Left lung (tissue), 10 donors: ENCODE results near the gene PIAS2. TPM values are rescaled to one million over a fixed set of nuclear protein-coding genes. Genes with fewer than 3 reads are reported as not detected.

Experiments used
- ATAC-seq: fragments of 200-7000 bp; cut with Tn5 transposase; one replicate; pipeline ENCODE4 v1.9.1; 2020; ENCODE audit warnings: moderate library complexity
- DNase-seq, 4 donors: peaks; one replicate each; pipeline ENCODE4 v3.0.0-alpha.2; 2013 to 2020
- H3K27ac ChIP-seq, 2 donors: fragments of 200-600 bp; sonication (generic) in 1 of 2; one replicate each; pipeline versions ENCODE4 v1.5.0 to v1.8.0; 2020 to 2021
- H3K27me3 ChIP-seq, 2 donors: fragments of 200-600 bp; sonication (generic) in 1 of 2; one replicate each; pipeline versions ENCODE4 v1.5.0 to v1.8.0; 2020 to 2021
- H3K36me3 ChIP-seq, 2 donors: fragments of 200-600 bp; sonication (generic) in 1 of 2; one replicate each; pipeline versions ENCODE4 v1.5.0 to v1.8.0; 2020 to 2021
- H3K4me1 ChIP-seq, 2 donors: fragments of 200-600 bp; one replicate each; pipeline ENCODE4 v1.8.0; 2021
- H3K4me3 ChIP-seq, 2 donors: fragments of 200-600 bp; sonication (generic) in 1 of 2; one replicate each; pipeline versions ENCODE4 v1.5.0 to v1.8.0; 2020 to 2021; ENCODE audit warnings: mild to moderate bottlenecking in 1 of 2
- H3K9me3 ChIP-seq, 2 donors: fragments of 200-600 bp; sonication (generic) in 1 of 2; one replicate each; pipeline versions ENCODE4 v1.5.0 to v1.8.0; 2020 to 2021
- intact Hi-C, 2 donors: fragments of 100-400 bp; cut with DNase I; formaldehyde crosslinking; loops; one replicate each; pipeline versions ENCODE4 v1.11.2 to v1.14.2; 2022
- polyA plus RNA-seq, 6 donors: library from polyadenylated mRNA; unstranded; fragments of 120-200 nt; gene quantifications; one replicate each; pipeline ENCODE4 v1.2.1, GENCODE V29; 2013; ENCODE audit not compliant: insufficient read length in 6 of 6
- total RNA-seq, 2 donors: library from RNA; stranded (reverse); fragmentation: NEBNext Ultra II Directional; extraction: Animal tissue kit (Norgen Biotek cat#: 25700); gene quantifications; one replicate each; pipeline ENCODE4 v1.2.1, GENCODE V29; 2021
- TF ChIP-seq, protein P1 (sequence below), 2 donors: fragments of 200-600 bp; sonication (generic) in 1 of 2; IDR thresholded peaks; one replicate each; pipeline versions ENCODE4 v1.5.0 to v1.8.0; 2021; ENCODE audit warnings: antibody characterized with exemption in 2 of 2
- donor health status: DM: no; HTN: yes; CAD: no.
- donor health status: DM: no; HTN: no; CAD: no.

The PIAS2 gene
- total and polyA plus RNA-seq, 8 donors = 20.0 to 31.3 (median 22.1) TPM

DNA sequence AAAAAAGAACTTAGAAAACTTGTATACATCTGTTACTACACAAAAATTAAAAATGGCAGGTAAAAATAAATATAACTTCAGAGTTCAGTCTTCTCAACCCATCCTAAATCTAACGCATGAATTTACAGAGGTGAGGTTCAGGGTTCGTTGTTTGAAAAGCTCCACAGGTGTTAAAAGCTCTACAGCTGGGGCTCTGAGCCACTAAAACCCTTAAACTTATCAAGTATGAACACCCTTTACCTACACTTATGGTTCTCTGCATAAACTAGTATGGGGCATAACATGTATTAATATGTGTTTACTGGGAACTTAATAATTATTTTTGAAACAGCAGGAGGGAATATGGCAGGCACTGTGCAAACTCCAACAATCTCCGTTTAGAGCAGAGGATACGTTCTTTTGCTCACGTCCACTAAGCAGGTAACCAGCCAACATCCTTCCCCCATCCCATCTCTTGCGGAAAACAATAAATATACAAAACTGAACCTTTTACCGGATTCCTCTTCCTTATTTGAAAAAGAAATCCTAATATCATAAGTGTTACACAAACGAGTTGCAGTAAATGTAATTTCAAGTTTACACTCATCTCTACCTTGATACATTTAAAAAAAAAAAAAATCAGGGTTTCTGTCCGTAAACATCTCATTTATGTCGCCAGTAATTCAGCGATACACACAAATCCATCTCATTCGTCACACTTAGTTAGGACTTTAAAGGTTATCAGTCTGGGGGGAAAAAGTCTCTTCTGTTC lies 1.3 kb downstream of the PIAS2 start:
- peak overlapping the region; percentile 61 to 64 for H3K4me3 ChIP-seq
- ATAC-seq (no peak), DNase-seq (no peak)
- no peaks in the 10 kb centered on the region for H3K36me3 ChIP-seq
- peaks cover 13 to 22% of the 10 kb centered on the region in 2 donors for H3K4me1 ChIP-seq
- no peaks in the 10 kb centered on the region for H3K27me3 ChIP-seq
- TF ChIP-seq, protein P1, sequence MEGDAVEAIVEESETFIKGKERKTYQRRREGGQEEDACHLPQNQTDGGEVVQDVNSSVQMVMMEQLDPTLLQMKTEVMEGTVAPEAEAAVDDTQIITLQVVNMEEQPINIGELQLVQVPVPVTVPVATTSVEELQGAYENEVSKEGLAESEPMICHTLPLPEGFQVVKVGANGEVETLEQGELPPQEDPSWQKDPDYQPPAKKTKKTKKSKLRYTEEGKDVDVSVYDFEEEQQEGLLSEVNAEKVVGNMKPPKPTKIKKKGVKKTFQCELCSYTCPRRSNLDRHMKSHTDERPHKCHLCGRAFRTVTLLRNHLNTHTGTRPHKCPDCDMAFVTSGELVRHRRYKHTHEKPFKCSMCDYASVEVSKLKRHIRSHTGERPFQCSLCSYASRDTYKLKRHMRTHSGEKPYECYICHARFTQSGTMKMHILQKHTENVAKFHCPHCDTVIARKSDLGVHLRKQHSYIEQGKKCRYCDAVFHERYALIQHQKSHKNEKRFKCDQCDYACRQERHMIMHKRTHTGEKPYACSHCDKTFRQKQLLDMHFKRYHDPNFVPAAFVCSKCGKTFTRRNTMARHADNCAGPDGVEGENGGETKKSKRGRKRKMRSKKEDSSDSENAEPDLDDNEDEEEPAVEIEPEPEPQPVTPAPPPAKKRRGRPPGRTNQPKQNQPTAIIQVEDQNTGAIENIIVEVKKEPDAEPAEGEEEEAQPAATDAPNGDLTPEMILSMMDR (IDR thresholded peaks at IDR 0.05) = no peak
- no peak overlapping the region for H3K27ac ChIP-seq
- H3K9me3 ChIP-seq = no peaks in the 10 kb centered on the region
- intact Hi-C loops = no loop called here

DNA sequence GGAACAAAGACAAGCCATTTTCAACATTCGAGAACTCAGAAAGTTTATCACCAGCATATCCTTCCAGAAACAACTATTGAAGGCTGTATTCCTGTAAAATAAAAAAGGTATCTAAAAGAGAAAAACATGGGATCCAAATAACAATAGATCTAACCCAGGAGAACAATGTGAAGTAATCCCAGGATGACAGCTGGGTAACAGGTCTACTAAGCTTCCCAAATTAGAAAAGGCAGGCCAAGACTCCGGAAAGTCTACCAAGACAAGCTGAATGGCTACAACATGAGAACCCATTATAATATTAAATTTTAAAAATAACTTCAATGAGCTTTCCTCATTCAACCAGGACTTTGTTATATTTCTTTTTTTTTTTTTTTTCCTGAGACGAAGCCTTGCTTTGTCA lies 6.5 kb downstream of the PIAS2 start:
- Histone ChIP-seq H3K9me3 (peaks cover 0 to 4% of the 10 kb centered on the region in 2 donors), H3K36me3 (no peaks in the 10 kb centered on the region), H3K27ac (no peak overlapping the region), H3K4me3 (no peak overlapping the region), H3K4me1 (peaks cover 4 to 9% of the 10 kb centered on the region in 2 donors), H3K27me3 (no peaks in the 10 kb centered on the region)
- no peak for DNase-seq
- TF ChIP-seq, protein P1 (IDR thresholded peaks at IDR 0.05) = no peak
- no peak for ATAC-seq
- intact Hi-C loops = no loop called here

DNA sequence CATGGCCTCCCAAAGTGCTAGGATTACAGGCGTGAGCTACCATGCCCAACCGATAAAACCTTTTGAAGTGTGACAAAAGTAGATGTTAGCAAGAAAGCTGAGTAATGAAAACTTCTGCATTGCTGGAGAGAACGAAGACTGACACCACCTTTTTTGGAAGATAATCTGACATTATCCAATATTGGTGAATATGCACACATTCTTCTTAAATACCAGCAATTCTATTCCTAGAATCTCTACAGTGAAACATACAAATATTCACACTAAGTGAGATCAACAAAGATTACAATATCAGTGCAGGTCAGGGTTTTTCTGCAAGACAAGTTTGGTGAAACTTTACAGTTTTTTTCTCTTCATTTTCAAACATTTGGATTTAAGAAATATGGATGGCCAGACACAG lies 7.8 kb downstream of the PIAS2 start:
- H3K4me3 ChIP-seq = no peak overlapping the region
- TF ChIP-seq, protein P1 (IDR thresholded peaks at IDR 0.05) = no peak
- ATAC-seq = no peak
- intact Hi-C loops = no loop called here
- H3K9me3 ChIP-seq = peaks cover 0 to 4% of the 10 kb centered on the region in 2 donors
- no peaks in the 10 kb centered on the region for H3K36me3 ChIP-seq
- no peak for DNase-seq
- no peaks in the 10 kb centered on the region for H3K4me1 ChIP-seq
- H3K27ac ChIP-seq = no peak overlapping the region
- no peaks in the 10 kb centered on the region for H3K27me3 ChIP-seq

DNA sequence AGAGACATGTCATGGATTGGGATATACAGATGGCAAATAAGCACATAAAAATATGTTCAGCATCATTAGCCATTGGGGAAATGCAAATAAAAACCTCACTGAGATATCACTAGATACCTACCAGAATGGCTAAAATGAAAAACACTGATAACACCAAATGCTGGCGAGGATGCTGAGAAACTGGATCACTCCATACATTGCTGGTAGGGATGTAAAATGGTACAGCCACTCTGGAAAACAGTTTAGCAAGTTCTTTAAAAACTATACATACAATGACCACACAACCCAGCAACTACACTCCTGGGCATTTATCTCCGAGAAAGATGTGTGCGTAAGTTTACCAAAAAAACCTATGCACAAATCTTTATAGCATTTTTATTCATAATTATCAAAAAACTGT lies 13.9 kb downstream of the PIAS2 start:
- DNase-seq (no peak), ATAC-seq (no peak)
- Histone ChIP-seq H3K36me3 (peaks cover 0 to 4% of the 10 kb centered on the region in 2 donors), H3K9me3 (peaks cover 0 to 4% of the 10 kb centered on the region in 2 donors), H3K27me3 (no peaks in the 10 kb centered on the region), H3K4me3 (no peak overlapping the region), H3K27ac (no peak overlapping the region), H3K4me1 (no peaks in the 10 kb centered on the region)
- TF ChIP-seq, protein P1 (IDR thresholded peaks at IDR 0.05) = no peak
- intact Hi-C loops = no loop called here

DNA sequence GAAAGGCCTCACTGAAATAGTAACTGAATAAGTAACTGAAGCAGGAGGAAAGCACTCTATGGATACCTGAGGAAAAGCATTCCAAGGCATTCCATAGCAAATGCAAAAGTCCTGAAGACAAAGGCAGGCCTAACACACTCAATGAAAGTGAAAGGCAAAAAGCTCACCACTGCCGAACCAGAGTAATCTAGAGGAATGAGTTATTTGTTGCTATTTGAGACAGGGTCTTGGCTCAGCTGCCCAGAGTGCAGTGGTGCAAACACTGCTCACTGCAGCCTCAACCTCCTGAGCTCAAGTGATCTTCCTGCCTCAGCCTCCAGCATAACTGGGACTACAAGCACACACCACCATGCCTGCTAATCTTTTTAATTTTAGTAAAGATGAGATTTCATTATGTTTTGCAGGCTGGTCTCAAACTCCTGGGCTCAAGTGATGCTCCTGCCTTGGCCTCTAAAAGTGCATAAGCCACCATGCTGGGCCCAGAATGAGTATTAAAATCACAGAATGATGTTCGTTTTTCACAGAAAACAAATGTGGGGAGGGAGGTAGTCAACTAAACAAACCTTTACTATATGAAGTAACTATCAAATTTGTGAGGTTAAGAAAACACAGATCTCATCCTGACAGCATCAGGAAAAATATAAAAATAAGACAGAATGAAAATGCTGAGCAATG lies 17.9 kb downstream of the PIAS2 start:
- TF ChIP-seq, protein P1 (IDR thresholded peaks at IDR 0.05) = no peak
- Histone ChIP-seq H3K4me1 (no peaks in the 10 kb centered on the region), H3K27me3 (no peaks in the 10 kb centered on the region), H3K9me3 (no peaks in the 10 kb centered on the region), H3K36me3 (peaks cover 0 to 4% of the 10 kb centered on the region in 2 donors), H3K27ac (no peak overlapping the region), H3K4me3 (no peak overlapping the region)
- DNase-seq (no peak), ATAC-seq (no peak)
- intact Hi-C loops = no loop called here
